TTC549 (cell line): ENCODE results near the gene CCDC8.
"Not testable (repeated sequence)": the region's sequence is repeated elsewhere in the genome, so short reads cannot be mapped to it uniquely, and the experiment has no call there.

Experiments
- FAIRE-seq: peaks from 2 replicates; lab custom pipeline; 2012; peaks lifted over from hg19 to GRCh38; lab: Jason Lieb, UNC

CCDC8 gene

GRCh38 chr19:46413262-46414031, at the start of gene CCDC8:
Gene CCDC8, minus strand, starts transcription at chr19:46413564. Its CDS starts 754 bp downstream, at chr19:46412810.
- FAIRE-seq, result peak; percentile 89

- FAIRE-seq, result no peak
Measured at GRCh38 chr19:46461537-46461936, 48.2 kb upstream of the CCDC8 start.

- FAIRE-seq, result no peak
Measured at GRCh38 chr19:46460981-46461380, 47.6 kb upstream of the CCDC8 start.

GRCh38 chr19:46460055-46460454, 46.7 kb upstream of the CCDC8 start:
- no peak for FAIRE-seq

GRCh38 chr19:46456930-46457329, 43.6 kb upstream of the CCDC8 start:
- FAIRE-seq, result no peak

- FAIRE-seq, result no peak
Measured at GRCh38 chr19:46454244-46454643, 40.9 kb upstream of the CCDC8 start.

- no peak for FAIRE-seq
Measured at GRCh38 chr19:46453661-46454060, 40.3 kb upstream of the CCDC8 start.

- FAIRE-seq, result no peak
Measured at GRCh38 chr19:46452186-46452585, 38.8 kb upstream of the CCDC8 start.

- FAIRE-seq, result no peak
Measured at GRCh38 chr19:46451352-46451751, 38.0 kb upstream of the CCDC8 start.

- FAIRE-seq, result no peak
Measured at GRCh38 chr19:46450737-46451136, 37.4 kb upstream of the CCDC8 start.

GRCh38 chr19:46449228-46449627, 35.9 kb upstream of the CCDC8 start:
- no peak for FAIRE-seq

- no peak for FAIRE-seq
Measured at GRCh38 chr19:46448601-46449000, 35.2 kb upstream of the CCDC8 start.

- FAIRE-seq, result no peak
Measured at GRCh38 chr19:46447824-46448223, 34.5 kb upstream of the CCDC8 start.

GRCh38 chr19:46447006-46447405, 33.6 kb upstream of the CCDC8 start:
- no peak for FAIRE-seq

GRCh38 chr19:46446021-46446420, 32.7 kb upstream of the CCDC8 start:
- no peak for FAIRE-seq

GRCh38 chr19:46442808-46443450, 29.6 kb upstream of the CCDC8 start:
- FAIRE-seq, result no peak

- FAIRE-seq, result no peak
Measured at GRCh38 chr19:46441866-46442265, 28.5 kb upstream of the CCDC8 start.

GRCh38 chr19:46435689-46436088, 22.3 kb upstream of the CCDC8 start:
- FAIRE-seq, result not testable (repeated sequence)

GRCh38 chr19:46435009-46435408, 21.6 kb upstream of the CCDC8 start:
- no peak for FAIRE-seq

GRCh38 chr19:46433470-46433869, 20.1 kb upstream of the CCDC8 start:
- FAIRE-seq, result not testable (repeated sequence)

- FAIRE-seq, result no peak
Measured at GRCh38 chr19:46431824-46432223, 18.5 kb upstream of the CCDC8 start.

GRCh38 chr19:46429999-46430398, 16.6 kb upstream of the CCDC8 start:
- FAIRE-seq, result no peak

- FAIRE-seq, result no peak
Measured at GRCh38 chr19:46428239-46429135, 15.1 kb upstream of the CCDC8 start, which contains the start of gene PNMA8C. Gene PNMA8C, minus strand, starts transcription at chr19:46428936. Its CDS starts 577 bp downstream, at chr19:46428359.
